Jurkat, Clone E6-1 (cell line): Measurements from ENCODE around the gene RBM8A.
"Not testable (repeated sequence)": the region's sequence is repeated elsewhere in the genome, so short reads cannot be mapped to it uniquely, and the experiment has no call there.

Experiments
- DNase-seq: peaks from one replicate; pipeline ENCODE4 v3.0.0-alpha.2; 2011; ENCODE audit warnings: low read depth, low spot score
- H3K4me3 ChIP-seq: 2 replicates; pipeline ENCODE4 v1.5.1; 2011; ENCODE audit warnings: mild to moderate bottlenecking, low read length, control low read depth, moderate library complexity

RBM8A gene

DNA sequence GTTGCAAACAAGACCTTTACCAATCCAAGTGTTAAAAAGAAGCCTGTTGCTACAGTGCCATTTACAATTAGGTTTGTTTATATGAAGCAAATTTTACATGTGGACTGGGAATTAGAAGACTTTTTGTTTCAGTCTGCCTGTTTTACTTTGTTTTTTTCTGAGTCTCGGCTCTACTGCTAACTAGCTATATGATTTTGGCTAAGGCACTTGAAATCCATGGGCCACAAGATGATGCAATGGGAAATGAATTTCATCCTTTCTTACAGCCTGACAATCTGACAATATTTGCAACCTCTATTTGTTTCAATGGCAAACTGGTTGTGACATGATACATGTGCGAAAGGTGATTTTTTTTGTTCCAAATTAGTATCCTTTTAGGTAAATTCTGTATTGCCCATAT lies 5.0 kb downstream of the RBM8A start:
- H3K4me3 ChIP-seq, result no peak overlapping the region
- DNase-seq, result no peak

DNA sequence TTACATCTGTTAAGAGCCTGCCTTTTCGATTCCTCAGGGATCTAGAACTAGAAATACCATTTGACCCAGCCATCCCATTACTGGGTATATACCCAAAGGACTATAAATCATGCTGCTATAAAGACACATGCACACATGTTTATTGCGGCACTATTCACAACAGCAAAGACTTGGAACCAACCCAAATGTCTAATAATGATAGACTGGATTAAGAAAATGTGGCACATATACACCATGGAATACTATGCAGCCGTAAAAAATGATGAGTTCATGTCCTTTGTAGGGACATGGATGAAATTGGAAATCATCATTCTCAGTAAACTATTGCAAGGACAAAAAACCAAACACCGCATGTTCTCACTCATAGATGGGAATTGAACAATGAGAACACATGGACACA lies 7.0 kb downstream of the RBM8A start:
- DNase-seq, H3K4me3 ChIP-seq: not testable (repeated sequence)

DNA sequence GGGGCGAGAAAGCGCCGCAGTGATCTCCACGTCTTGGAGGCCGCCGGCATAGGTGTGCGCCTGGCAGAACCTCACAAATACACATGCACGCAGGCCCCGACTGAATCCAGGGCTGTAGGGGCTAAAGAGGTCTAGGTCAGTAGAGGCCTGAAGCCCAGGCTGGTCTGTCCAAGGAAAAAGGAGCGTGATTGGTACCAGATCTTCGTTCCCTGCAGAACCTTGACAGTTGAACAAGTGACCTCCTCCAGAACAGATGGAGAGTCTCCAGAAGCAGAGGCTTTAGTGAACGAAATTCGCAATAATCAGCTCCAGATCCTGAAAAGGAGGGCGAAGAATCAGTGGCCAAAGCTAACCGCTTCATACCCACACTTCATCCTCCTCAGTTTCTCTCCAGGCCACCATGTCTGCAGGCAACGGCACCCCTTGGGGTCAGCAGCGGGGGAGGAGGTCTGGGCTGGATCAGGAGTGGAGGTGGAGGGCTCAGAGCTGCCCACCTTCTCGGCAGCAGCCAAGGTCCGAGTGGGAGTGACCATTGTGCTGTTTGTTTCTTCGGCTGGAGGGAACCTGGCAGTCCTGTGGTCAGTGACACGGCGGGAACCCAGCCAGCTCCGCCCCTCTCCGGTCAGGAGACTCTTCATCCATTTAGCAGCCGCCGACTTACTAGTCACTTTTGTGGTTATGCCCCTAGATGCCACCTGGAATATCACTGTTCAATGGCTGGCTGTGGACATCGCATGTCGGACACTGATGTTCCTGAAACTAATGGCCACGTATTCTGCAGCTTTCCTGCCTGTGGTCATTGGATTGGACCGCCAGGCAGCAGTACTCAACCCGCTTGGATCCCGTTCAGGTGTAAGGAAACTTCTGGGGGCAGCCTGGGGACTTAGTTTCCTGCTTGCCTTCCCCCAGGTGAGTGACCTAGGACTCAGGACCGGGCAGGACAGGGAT lies 8.0 kb downstream of the RBM8A start:
- peak overlapping the region; percentile 99 for H3K4me3 ChIP-seq
- DNase-seq, result no peak

DNA sequence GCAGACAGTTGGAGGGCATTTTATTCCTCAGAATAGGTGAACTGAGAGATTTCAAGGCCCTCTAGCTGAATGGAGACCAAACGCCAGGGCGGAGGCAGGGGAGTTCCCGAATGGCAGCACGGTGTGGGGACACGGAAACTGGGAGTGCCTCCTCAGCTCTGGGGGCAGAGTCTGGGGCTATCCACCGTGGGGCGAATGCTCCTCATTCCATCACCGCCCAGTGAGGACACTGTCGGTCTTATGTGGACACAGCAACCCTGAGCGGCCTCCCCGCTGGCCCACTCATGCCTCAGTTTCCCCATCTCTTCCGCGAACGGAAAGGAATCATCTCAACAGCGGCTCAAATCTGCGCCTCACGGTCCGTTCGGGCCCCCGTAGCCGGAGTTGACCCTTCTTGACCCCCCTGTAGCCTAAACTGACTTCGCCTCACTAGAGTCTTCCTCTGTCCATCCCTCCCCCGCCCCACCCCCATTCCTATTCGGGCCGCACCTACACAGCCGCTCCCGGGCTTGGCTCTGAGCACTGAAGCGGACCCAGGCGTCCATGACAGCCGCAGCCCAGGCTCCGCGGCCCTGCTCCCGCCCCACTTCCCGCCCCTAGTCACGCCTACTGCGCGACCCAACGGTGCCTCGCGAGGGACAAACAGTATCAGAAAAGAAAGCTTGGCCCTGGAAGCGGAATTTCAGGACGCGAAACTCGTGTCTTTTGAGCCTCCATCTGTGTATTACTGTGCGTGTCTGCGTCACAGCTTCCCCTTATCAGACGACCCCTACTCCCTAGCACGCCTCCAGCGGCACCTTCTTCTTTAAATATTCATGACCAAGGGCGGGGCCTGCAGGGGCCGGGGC lies 8.9 kb downstream of the RBM8A start, which contains the start of gene PEX11B:
Gene PEX11B, minus strand, starts transcription at position 574 of the 848 bp plus-strand sequence. Its CDS starts 29 bp downstream, at position 545.
- DNase-seq, result peak; percentile 95

DNA sequence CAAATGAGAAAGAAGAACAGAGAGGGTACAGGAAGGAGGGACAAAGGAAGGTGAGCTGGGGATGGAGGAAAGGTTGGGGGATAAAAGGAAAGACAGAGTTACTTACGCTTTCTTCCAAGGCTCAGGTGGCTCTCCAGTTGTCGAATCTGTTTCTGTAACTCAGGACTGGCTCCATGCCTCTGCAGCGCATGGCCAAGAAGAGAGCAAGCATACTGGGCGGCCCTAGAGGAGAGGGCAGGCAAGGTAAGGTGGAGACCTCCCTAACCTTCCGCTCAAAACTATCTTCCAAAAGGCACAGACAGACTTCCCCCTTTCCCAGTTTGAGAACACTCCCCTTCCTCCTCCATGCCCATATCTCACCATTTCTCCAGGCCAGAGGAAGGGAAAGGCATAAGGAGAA lies 9.7 kb downstream of the RBM8A start:
- H3K4me3 ChIP-seq, result peak overlapping the region; percentile 99
- DNase-seq, result no peak

More for the DNA sequence above, 8.9 kb downstream of the RBM8A start, which contains the start of gene PEX11B:
- peak within 1 kb of the TSS; percentile 99 for H3K4me3 ChIP-seq

DNA sequence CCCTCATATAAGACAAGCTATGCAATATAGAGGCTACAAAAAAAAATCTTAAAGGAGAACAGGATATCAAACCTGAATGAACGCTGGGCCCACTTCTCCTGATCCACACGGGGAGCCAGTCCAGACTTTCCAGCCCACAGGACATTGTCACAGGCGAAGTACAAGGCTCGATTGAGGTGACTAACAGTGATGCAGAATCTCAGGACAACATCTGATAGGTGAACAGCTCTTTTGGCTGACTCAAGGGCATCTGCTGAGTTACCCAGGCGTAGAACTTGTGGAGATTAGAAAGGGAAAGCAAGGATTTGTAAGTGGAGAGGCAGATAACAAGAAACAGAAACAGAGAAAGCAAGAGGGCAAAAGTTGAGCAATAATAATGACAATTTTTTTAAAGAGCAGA lies 10.5 kb downstream of the RBM8A start:
- DNase-seq, result no peak
- no peak overlapping the region for H3K4me3 ChIP-seq

DNA sequence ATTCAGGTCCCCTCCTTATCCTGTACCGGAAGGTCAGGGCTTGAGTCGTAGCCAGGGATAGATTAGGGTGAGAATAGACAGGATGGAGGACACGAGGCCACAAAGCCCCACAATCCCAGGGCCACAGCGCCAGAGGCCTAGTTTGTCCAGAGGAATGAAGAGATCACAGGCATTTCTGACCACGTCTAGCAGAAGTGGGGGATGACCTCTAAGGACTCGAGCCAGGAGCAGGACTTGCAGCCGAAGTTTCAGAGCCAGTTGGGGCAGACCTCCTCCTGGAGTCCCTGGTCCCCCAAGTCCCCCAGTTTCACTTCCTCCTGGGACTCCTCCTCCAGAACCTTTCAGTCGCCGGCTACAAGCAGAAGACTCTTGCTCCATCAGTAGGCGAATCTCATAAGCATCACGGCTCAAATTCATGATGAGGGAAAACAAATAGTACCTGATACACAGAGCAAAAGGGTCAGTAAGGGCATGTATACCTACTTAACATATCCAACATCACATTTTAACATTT lies 15.1 kb downstream of the RBM8A start:
- DNase-seq, result no peak
- H3K4me3 ChIP-seq, result no peak overlapping the region

DNA sequence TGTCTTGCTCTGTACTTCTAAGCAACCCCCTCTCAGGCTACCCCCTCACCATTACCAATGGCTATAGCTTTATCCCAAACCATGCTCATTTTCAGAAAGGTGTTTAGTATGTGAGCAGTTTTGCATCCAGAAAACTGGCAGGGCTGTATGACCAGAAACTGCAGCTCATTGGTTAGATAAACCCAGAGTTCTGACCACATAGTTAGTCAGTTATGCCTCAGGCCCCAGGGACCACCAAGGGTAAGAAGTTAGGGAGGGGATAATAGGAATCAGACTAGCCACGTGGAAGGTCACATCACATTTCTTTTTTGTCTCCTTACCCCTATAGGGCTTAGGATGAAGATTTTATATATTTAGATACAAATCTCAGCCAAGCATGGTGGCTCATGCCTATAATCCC lies 18.6 kb downstream of the RBM8A start:
- H3K4me3 ChIP-seq, result no peak overlapping the region
- DNase-seq, result no peak

DNA sequence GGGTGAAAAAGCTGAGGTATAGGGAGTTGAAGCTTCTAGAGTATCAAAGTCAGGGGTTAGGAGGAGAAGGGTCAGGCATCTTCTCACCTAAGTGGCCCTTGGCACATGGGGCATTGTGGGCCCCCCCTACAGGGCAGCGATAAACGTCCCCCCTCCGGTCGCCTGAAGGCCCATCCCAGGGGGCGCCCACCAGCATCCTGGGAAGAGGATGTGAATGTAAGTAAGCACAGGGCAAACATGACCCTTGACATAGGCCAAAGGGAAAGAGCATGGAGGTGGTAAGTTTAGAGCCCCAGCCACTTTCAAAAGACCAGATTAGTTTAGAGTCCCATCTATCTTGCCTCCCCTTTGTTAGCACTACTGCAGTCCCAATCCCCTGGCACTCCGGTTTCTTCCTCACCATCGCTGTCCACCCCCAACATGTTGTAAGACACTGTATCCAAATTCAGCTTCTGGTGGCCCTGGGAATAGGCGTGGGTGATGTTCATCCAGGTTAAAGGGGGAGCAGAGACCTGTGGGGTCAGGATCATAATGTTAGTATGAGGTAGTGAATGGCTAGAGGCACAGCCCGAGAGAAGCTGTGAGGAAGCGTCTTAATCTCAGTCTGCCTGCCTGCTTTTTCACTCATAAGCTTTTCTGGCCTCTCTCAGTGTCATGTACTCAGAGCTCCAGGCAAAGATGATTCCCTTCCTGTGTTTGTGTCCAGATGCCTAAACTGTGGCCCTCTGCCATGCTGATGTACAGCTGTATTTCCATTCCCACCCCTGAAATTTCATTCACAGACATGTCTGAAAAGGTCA lies 20.1 kb downstream of the RBM8A start:
- H3K4me3 ChIP-seq, result no peak overlapping the region
- DNase-seq, result no peak

DNA sequence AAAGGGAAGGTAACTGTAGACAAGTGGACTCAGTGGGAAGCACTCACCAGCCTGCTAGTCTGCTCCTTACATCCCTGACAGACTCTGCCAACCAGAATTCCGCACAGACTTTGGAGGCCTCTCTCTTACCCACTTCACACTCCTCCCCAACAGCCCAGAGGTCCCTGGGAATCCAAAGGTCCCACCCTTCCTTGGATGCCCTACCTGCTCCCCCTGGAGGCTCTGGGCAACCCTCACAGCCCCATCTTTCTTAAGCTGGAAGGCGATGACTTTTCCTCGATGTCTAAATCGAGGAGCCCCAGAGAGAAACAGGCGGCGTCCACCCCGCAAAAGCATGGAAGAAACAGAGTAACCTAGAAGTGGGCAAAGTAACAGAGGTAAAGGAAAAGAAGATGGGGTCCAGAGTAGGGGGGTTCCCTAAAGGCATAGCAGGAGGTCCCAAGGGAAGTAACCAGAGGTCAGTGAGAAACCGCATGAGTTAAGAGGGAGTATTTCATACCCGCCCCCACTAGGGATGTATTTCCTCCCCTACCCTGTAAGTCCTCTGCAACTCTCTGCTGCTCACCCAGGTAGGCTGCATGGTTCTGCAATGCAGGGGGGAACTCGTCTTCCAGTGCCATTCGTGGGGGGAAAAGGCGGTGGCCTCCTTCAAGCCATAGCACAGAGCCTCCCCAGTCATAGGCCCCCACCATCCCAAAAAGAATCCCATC lies 25.8 kb downstream of the RBM8A start:
- no peak for DNase-seq
- no peak overlapping the region for H3K4me3 ChIP-seq

DNA sequence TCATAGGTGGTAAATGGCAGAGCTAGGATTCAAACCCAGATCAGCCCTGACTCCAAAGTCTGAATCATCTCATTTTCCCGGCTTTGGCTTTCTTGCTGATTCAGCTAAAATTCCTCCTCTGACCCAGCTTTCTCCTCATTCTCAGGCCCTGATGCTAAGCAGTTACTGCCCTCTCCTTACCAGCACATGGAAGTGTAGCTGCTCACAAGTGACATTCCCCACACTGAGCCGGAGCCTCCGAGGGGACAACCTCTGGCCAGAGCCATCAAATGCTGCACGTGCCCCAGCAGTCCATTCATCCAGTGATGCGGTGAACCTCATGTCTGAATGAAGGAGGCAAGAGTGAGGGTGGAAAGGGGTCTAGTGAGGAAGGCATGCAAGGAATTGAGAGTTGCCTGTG lies 28.5 kb downstream of the RBM8A start:
- no peak for DNase-seq
- H3K4me3 ChIP-seq, result no peak overlapping the region

DNA sequence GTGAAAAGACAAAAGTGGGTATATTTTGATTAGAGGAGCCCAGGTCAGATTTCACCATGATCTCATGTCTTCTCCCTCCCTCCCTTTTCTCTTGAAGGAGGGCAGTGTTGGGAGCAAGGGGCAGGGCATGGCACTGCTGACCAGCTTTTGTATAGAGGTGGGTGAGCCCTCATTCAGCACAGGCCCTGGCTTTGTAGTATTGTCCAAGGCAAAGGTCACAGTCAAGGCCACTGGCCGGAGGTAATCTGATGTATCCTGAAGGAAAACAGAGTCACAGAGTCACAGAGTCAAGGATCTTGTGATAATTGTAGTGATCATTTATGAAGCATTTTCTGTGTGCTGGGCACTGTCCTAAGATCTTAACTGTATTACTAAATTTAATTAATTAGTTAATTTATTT lies 29.3 kb downstream of the RBM8A start:
- no peak for DNase-seq
- H3K4me3 ChIP-seq, result no peak overlapping the region

DNA sequence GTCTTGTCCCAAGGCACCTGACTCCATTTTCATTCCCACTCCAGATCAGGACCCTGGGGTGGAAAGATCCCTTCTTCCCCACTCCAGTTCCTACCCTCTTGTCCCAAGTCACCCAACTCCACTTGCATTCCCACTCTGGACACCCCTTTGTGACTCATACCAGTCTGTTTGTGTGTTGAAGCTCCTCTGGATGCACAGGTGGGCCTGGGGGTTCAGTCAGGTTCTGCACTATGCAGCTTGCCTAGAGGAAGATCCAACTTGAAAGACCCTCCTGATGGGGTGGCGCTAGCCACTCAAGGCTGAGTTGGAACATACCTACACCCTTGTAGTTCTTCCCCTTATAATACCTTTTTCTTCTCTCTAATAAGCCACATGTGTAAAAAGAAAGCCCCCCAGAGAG lies 31.8 kb downstream of the RBM8A start:
- H3K4me3 ChIP-seq, result no peak overlapping the region
- DNase-seq, result no peak

DNA sequence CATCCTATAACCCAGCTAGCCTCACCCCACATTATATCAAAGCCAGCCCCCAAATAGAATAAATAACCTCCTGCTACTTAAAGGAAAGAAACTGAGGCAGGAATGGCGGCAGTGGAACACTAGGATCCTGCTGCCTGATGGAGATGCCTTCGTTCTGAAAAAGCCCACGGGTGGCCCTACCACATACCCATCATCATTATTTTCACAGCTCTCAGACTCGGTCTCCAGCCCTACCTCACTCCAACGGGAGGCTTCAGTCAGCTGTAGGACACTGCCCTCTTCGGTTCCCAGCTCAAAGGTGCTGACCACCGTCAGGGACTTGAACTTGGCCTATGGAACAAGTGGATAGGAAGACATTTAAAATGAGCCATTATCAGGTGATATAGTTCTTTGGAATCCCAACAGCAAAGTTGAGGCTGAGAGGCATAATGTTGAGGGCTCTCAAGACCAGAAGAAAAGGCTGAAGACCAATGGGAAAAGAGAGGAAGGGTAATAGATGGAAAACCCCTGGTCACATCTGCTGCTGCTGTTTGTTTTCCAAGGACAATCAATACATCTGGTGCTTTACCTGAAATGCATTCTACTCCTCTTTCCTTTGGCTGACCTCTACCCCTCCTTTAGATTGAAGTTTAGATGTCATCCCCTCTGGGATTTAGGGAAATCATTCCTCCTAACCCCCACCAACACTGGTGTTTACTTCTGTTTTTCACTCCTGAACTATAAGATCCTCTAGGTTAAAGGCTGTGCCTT lies 33.8 kb downstream of the RBM8A start:
- no peak overlapping the region for H3K4me3 ChIP-seq
- DNase-seq, result no peak

DNA sequence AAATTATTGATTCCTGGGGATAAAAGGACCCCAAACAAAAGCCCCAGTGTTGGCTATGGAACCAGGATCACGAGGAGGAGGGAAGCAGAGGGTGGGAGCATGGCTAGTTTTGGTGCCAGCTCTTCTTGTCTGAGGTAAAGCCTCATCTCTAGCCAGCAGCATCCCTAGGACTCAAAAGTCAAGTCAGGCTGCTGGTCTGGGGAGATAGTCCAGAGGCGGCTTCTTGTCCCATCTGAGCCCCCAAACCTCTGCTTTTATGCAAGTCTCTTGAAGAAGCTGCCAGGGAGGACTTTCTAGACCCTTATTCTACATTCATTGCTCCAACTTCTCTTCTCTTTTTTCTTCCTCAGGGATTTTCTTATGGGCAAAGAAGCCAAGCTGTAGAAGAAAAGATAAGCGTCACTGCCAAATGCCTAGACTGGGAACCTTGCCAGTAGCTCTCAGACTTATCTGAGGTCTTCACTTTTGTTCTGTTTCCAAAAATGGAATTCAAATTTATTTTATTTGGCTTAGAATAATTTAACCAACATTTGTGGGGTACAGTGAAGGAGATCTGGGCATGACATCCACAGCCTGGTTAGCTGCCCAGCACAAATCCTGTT lies 34.7 kb downstream of the RBM8A start:
- DNase-seq, result no peak
- no peak overlapping the region for H3K4me3 ChIP-seq

DNA sequence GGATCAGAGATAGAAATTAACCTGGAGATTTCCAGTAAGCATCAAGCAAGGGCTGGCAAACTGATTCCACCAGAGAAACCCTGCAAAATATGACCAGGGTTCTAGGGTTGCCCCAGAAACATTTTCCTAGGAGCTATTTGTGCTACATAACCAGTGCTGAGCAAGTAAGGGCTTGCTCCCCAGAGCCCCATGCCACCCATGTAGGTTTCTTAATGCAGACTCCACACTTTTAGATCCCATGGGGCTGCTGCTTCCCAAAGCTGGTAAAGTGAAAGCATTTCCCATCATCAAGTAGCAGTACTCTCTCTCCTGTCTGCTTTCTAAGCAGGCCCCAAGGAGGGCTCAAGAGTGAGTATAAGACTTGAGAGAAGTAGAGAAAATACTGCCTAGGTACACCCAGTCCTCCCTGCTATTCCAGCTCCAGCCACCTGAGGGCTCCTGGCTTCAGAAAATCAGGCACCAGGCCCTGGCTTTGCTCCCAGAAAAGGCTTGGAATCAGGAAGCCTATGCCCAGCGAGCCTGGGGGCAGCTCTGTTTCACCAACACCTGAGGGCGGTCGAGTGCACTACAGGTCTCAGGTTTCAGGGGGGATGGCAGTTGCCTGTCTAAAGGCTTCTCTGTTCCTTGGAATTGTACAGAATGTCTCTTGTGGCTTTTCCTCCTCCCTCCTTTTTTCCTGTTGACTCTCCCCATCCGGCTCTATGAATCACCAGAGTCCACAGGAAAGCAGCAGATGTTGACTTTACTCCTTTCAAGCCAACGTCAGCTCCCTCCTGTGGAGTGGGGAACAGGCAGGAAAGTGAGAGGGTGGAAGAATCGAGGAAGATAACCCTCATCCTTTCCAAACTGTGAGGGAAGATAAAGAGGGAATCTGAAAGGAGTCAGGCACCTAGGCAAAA lies 35.4 kb downstream of the RBM8A start:
- H3K4me3 ChIP-seq, result no peak overlapping the region
- DNase-seq, result peak; percentile 34
